GM18867 (cell line): ENCODE results near the gene LRRTM3.

Experiments used
- ATAC-seq: cut with Tn5 transposase; IDR thresholded peaks from one replicate; pipeline ENCODE4 v1.9.1; 2021; ENCODE audit warnings: mild to moderate bottlenecking, moderate library complexity; ENCODE audit not compliant: unreplicated experiment

The LRRTM3 gene

GRCh38 chr10:67015225-67015624, 89.4 kb downstream of the LRRTM3 start:
- ATAC-seq, result no peak

DNA sequence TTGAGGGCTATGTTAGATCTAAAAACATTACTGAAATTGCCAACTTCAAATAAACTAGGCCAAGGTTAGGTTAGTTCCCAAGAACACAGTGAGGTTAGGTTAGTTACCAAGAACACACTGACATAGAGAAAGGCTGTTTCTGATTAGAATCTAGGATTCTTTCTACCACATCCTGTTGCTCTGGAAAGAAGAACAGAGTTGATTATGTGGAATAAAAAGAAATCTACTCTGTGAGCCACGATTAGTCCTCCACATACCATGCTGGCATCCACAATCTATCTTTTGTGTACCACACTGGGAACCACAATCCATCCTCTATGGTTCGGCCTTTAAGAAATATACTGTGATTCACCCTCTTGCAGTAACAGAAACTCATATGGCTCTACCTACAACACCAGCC, 91.4 kb downstream of the LRRTM3 start:
- no peak for ATAC-seq

DNA sequence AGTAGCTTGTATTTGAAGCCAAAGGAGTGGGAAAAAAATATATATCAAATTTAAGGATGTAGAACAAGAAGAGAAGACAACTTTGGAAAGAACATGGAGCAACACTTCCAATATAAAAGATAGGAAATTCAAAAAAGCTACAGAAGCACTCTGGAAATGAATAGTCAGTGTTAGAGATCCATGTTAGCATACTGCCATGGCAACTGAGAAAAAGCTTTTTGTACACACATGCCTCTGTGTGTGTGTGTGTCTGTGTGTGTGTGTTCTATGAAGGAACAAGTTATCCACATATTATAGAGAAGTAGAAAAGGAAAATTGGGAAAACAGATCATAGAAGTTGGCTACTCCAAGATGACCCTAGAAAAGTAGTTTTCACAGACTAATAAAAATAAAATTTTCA, 96.3 kb downstream of the LRRTM3 start:
- no peak for ATAC-seq

- no peak for ATAC-seq
These were observed 108.0 kb downstream of the LRRTM3 start for GRCh38 chr10:67033878-67034277.

DNA sequence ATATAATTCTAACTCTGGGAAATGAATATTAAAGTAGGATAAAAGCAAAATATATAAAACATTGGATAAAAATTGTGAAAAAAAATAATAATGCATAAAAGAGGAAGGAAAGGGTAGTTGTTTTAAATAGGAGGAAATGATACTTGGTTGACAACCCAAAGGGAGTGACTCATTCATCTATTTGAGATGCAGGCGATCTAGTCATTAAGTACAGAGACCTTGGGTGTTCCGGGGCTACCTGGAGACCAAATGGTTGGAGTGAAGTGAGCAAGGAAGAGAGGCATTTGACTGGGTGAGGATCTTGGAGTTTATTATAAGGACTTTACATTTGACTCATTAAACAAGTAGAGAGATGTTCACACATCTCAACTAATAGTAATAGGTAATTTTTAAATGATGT, 111.0 kb downstream of the LRRTM3 start:
- ATAC-seq, result no peak

DNA sequence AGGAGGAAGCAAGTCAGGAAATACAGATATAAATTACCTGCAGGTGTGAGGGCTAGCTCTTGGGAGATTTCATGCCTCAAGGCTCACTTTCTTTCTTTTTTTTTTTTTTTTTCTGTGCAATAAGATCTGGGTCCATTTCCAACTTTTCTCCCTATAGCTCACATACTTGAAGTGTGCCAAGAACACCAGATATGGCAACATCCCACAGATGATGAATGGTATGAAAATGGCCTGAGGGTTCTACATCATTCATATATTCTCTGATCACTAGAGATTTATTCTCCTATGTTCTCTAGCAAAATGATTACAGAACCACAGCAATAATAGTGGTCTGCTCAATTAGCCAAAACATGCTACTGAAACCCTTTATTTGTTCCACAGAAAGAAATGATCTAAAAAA, 117.2 kb downstream of the LRRTM3 start:
- ATAC-seq, result no peak

- no peak for ATAC-seq
These were observed 119.6 kb downstream of the LRRTM3 start for GRCh38 chr10:67045404-67045803.

GRCh38 chr10:67046507-67046906, 120.7 kb downstream of the LRRTM3 start:
- ATAC-seq, result no peak

GRCh38 chr10:67049988-67050387, 124.2 kb downstream of the LRRTM3 start:
- no peak for ATAC-seq

- no peak for ATAC-seq
These were observed 124.6 kb downstream of the LRRTM3 start for GRCh38 chr10:67050415-67050814.

- ATAC-seq, result no peak
These were observed 146.8 kb downstream of the LRRTM3 start for GRCh38 chr10:67072654-67073053.

DNA sequence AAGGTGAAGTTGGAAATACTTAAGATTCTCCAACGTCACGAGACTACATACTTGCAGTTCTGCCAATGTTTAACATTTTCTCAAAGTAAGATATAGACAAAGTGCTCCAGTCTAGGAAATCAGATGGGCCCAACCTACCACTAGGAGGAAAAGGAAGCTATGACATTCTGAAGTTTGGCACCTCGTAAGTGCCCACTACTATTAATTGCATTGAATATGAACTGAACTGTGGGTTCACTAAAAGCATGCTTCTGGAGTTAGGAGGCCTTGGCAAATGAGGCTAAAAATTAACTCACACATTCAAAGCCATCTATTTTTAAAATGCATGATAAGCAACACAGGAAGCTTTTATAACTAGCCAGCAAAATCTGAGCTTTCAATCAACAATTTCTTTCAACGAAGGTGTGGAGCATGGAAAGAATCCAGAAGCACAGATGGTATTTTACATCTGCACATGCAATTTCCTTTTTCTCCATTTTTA, 149.7 kb downstream of the LRRTM3 start:
- no peak for ATAC-seq

DNA sequence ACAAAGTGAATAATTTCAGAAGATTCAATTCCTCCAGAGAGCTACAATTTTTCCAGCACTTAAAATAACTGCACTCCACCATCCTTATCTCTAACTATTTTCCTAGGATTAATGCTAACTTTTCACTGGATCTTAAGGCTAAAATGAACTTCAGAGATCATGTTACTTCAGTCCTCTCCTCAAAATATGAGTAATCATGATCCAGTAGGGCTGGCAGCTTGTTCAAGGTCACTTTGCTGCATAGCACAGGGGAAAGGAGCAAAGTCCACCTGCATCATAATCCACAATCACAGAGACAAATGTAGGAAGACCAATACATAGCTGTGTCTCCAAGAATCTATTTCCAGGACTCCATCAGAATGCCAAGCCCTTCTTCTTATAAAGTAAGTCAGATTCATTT, 150.3 kb downstream of the LRRTM3 start:
- ATAC-seq, result no peak

DNA sequence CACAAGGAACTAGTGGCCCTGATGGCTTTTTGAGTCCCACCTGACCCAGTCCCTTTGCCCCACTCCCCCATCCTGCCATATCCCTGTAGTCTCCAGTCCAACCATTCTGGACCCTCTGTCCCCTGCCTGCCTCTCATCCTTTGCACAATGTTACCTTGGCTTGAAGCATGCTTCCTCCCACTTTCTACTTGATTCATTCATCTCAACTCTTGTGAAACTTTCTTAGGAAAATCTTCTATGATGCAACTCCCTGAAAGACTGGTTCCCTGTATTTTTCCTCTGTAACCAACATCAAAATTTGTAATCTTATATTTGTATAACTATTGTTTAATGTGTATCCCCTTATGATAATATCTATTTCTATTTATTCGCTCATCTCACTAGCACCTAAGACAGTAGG, 151.5 kb downstream of the LRRTM3 start:
- no peak for ATAC-seq

DNA sequence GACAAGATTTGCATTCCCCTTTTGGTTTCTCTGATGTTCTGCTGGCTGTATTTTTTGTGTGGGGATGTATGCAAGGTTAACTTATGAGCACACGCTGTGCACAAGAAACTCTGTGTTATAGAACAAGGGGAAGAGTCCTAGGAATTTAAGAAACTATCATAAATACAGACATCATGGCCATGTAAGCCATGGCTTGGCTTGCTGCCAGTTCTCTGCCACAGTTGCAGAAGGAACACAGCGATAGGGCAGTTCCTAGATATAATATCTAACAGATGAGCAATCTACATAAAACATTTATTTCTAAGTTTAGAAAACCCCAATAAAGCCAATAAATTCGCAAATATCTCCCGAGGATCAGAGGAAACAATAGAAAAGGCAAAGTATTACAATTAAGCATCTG, 153.3 kb downstream of the LRRTM3 start:
- ATAC-seq, result no peak

DNA sequence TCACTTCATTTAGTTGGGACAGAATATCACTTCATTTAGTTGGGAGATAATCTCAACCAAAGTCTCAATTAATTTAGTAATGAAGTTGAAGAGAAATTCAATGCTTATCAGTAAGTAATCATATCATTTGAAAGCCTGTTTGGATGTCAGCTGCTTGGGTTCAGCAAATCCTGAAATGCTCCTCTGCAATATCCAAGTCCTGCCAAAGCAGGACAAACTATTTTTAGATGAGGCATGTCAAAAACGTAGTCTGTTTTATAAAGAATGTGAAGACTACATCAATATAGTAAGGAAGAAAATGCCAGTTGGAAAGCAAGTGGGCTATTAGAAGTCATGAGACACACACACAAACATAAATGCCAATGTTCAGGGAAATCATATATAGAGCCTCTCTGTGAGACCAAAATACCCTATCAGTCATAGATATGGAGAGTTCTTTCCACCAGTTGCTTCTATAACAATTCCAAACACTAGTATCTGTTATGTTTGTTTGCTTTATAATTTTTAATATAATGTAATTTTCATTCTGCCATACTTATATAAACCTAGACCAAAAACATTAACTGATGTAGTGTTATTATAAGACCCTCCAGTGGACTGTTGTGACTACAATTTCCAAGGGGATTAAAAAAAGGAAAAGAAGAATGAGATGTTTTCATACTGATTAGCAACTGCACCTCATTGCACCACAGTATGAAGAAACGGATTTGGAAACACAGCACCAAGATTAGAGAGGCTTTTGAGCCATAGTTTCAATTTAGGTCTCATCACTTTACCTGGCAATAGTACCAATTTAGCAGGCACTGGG, 160.7 kb downstream of the LRRTM3 start:
- ATAC-seq, result no peak

DNA sequence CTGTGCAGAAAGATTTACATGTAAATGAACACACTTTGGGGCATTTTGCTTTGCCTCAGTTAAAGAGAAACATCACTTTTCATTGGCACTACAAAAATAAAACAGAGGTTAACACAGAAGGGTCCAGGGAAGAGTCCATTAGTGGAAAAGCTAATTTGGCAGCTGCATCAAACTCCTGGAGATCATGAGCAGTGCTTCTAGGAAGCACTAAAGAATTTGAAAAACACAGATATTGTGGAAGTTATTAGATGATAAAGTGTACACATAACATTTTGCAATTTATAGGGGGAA, 161.2 kb downstream of the LRRTM3 start:
- ATAC-seq, result no peak

DNA sequence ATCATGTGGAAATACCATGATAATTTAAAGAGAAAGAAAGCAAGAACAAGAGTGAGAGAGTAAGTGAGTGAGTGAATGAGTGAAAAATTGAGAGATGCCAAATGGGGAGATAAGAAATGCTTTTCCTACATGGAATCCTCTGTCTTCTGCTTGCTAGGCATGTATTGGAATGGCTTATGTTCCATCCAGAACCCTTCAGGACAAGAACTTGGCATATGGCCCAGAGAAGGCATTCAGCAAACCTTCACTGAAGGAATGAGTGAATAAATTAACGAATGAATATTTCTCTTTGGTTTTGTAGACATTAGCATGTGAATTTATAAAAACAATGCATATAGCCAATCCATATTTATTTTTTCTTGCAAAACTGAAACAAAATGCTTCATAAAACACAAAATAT, 162.2 kb downstream of the LRRTM3 start:
- no peak for ATAC-seq

- no peak for ATAC-seq
These were observed 169.7 kb downstream of the LRRTM3 start for GRCh38 chr10:67095531-67095930.

DNA sequence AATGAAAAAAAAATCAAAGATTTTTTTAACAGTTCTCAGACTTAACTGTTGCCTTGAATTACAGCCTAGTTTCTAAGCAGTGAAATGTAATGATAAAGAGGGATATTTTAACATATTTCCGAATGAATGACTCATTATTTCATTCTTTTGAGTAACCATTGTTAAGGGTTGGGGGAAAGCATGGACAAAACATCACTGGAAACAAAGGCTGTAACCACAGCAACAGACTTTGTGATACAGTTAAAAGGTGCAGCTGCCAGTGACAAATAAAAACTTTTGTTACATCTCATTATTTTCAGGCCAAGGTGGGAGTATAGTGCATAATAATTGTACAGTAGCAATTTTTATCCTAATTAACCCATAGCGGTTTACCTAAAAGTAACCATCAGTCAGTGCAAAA, 172.6 kb downstream of the LRRTM3 start:
- no peak for ATAC-seq

DNA sequence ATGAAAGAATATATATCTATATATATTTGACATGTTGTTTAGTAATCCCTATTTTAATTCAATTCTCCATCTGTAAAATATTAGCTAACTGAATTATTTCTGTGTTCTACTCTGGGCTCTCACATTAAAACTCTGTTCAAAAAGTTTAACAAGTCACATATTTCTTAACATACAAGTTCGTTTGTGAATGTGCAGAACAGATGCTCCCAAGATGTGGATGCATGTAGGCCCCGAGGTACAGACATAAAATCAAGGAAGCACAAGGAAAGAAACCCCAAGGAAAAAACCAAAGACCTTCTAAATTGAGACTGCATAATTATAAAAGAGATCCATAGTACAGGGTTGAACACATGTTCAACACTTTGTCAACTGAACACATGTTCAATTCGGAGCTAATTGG, 175.1 kb downstream of the LRRTM3 start:
- ATAC-seq, result no peak

DNA sequence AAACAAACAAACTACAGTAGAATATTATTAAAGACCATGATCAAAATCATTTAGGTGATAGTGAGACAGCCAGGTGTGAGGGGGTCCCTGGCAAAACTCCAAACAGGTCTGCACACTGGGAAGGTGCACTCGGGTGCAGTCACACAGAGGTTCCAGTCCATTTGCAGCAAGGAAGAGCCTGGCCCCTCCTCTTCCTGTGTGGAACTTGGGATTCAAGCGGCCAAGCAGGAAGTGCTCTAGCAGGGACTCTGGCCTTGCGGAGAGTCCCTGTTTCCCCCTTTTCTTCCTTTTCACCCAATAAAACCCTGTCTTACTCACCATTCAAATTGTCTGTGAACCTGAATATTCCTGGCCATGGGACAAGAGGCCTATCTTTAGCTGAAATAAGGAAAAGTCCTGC, 181.8 kb downstream of the LRRTM3 start:
- no peak for ATAC-seq

- no peak for ATAC-seq
These were observed 184.4 kb downstream of the LRRTM3 start for GRCh38 chr10:67110286-67110685.
